Effector memory CD8-positive, alpha-beta T cell (primary cell): ENCODE measurements around the gene OPRPN.

Experiments
- ATAC-seq: fragments of 150-1000 bp; cut with Tn5 transposase; replicated peaks from 2 replicates; pipeline ENCODE4 v1.10.0; 2021; ENCODE audit warnings: mild to moderate bottlenecking, moderate library complexity
- DNase-seq, 3 experiments: peaks; one replicate each; pipeline ENCODE4 v3.0.0; 2021
- H3K27ac Mint-ChIP-seq, 2 donors: one replicate each; pipeline ENCODE4 v1.8.0; 2022; ENCODE audit warnings: mild to moderate bottlenecking in 2 of 2, mixed read lengths in 2 of 2, moderate library complexity in 2 of 2
- H3K27me3 Mint-ChIP-seq, 2 donors: one replicate each; pipeline ENCODE4 v1.8.0; 2022; ENCODE audit warnings: mixed read lengths in 2 of 2
- H3K36me3 Mint-ChIP-seq: one replicate; pipeline ENCODE4 v1.8.0; 2022; ENCODE audit warnings: mild to moderate bottlenecking, moderate library complexity, mixed read lengths; ENCODE audit not compliant: insufficient read depth
- H3K4me1 Mint-ChIP-seq, 2 donors: one replicate each; pipeline ENCODE4 v1.8.0; 2022; ENCODE audit warnings: low read depth in 2 of 2, mixed read lengths in 2 of 2
- H3K4me3 Mint-ChIP-seq, 2 donors: one replicate each; pipeline ENCODE4 v1.8.0; 2022; ENCODE audit warnings: mild to moderate bottlenecking in 2 of 2, mixed read lengths in 2 of 2, moderate library complexity in 2 of 2
- H3K9me3 Mint-ChIP-seq, 2 donors: one replicate each; pipeline ENCODE4 v1.8.0; 2022; ENCODE audit warnings: mixed read lengths in 2 of 2
- total RNA-seq, 9 experiments: gene quantifications; one replicate each; lab custom pipeline; 2026; lab: John Stamatoyannopoulos, UW

The OPRPN gene
- 0 reads per million in 9 experiments for total RNA-seq

GRCh38 chr4:70397580-70397979 lies at the start of gene OPRPN:
Gene OPRPN (plus strand): TSS chr4:70397940. CDS start chr4:70399286, 1,346 bp downstream.
- Mint-ChIP-seq H3K4me3 (no peak within 1 kb of the TSS), H3K36me3 (no peaks in the 10 kb centered on the region), H3K27me3 (no peaks in the 10 kb centered on the region), H3K27ac (no peak within 1 kb of the TSS), H3K4me1 (no peaks in the 10 kb centered on the region), H3K9me3 (peaks cover 0 to 2% of the 10 kb centered on the region in 2 donors)
- DNase-seq, result no peak
- ATAC-seq, result no peak

- H3K27me3 Mint-ChIP-seq, result no peaks in the 10 kb centered on the region
- H3K36me3 Mint-ChIP-seq, result no peaks in the 10 kb centered on the region
- H3K4me1 Mint-ChIP-seq, result no peaks in the 10 kb centered on the region
- no peak overlapping the region for H3K4me3 Mint-ChIP-seq
- ATAC-seq (no peak), DNase-seq (no peak)
- H3K9me3 Mint-ChIP-seq, result peaks cover 0 to 10% of the 10 kb centered on the region in 2 donors
- H3K27ac Mint-ChIP-seq, result no peak overlapping the region
Observed at GRCh38 chr4:70356185-70356584, 41.6 kb upstream of the OPRPN start.

GRCh38 chr4:70359115-70359661 lies 38.6 kb upstream of the OPRPN start:
- H3K4me1 Mint-ChIP-seq, result no peaks in the 10 kb centered on the region
- H3K36me3 Mint-ChIP-seq, result no peaks in the 10 kb centered on the region
- no peak overlapping the region for H3K4me3 Mint-ChIP-seq
- ATAC-seq (no peak), DNase-seq (no peak)
- H3K9me3 Mint-ChIP-seq, result peaks cover 0 to 5% of the 10 kb centered on the region in 2 donors
- H3K27ac Mint-ChIP-seq, result no peak overlapping the region
- no peaks in the 10 kb centered on the region for H3K27me3 Mint-ChIP-seq

- Mint-ChIP-seq H3K27me3 (no peaks in the 10 kb centered on the region), H3K36me3 (no peaks in the 10 kb centered on the region), H3K4me3 (no peak within 1 kb of the TSS), H3K4me1 (no peaks in the 10 kb centered on the region), H3K27ac (no peak within 1 kb of the TSS), H3K9me3 (peaks cover 0 to 8% of the 10 kb centered on the region in 2 donors)
- DNase-seq, result no peak
- no peak for ATAC-seq
Observed at GRCh38 chr4:70360460-70360859, 37.3 kb upstream of the OPRPN start, which contains the start of gene SMR3A. Gene SMR3A (plus strand): TSS chr4:70360760. CDS start chr4:70362116, 1,356 bp downstream.

DNA sequence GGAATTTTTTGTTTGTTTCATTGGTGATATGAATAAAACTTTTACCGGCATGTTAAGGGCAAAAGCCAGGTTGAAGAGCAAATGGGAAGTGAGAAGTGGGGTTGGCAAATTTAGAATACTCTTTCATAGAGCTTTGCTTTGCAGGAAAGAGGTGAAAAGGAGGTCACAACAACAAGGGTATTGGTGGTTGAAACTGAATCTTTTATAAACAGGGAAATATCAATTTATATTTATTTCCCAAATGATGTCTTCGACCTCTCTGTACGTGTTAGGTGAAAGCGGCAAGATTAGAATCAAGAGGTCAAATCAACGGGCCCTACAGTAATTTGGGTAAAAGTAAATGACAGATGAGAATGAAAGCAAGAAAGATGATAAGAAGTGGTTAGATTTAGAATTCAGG lies 33.7 kb upstream of the OPRPN start:
- no peak overlapping the region for H3K27ac Mint-ChIP-seq
- no peak for ATAC-seq
- peaks cover 0 to 12% of the 10 kb centered on the region in 2 donors for H3K9me3 Mint-ChIP-seq
- H3K36me3 Mint-ChIP-seq, result no peaks in the 10 kb centered on the region
- DNase-seq, result no peak
- H3K27me3 Mint-ChIP-seq, result no peaks in the 10 kb centered on the region
- no peak overlapping the region for H3K4me3 Mint-ChIP-seq
- H3K4me1 Mint-ChIP-seq, result no peaks in the 10 kb centered on the region

- Mint-ChIP-seq H3K4me1 (no peaks in the 10 kb centered on the region), H3K36me3 (no peaks in the 10 kb centered on the region), H3K9me3 (peaks cover 0 to 12% of the 10 kb centered on the region in 2 donors), H3K4me3 (no peak overlapping the region), H3K27ac (no peak overlapping the region), H3K27me3 (no peaks in the 10 kb centered on the region)
- no peak for DNase-seq
- ATAC-seq, result no peak
Observed at GRCh38 chr4:70365479-70365878, 32.3 kb upstream of the OPRPN start.

DNA sequence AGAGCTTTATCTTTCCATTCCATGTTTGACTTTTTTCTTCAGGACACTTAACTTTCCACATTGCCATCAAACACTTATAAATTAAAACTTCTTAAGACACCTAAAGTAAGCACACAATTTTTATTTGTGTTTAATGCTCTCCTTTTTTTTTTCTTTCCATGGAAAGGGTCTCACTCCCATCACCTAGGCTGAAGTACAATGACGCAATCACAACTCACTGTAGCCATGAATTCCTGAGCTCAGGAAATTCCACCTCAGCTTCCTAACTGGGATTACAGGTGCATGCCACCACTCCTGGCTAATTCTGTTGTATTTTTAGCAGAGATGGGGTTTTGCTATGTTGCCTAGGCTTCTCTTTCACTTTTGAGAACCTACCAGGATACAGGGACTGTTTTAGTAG lies 29.9 kb upstream of the OPRPN start:
- Mint-ChIP-seq H3K4me1 (no peaks in the 10 kb centered on the region), H3K27me3 (no peaks in the 10 kb centered on the region), H3K4me3 (no peak overlapping the region), H3K9me3 (peaks cover 0 to 12% of the 10 kb centered on the region in 2 donors), H3K36me3 (no peaks in the 10 kb centered on the region), H3K27ac (no peak overlapping the region)
- ATAC-seq (no peak), DNase-seq (no peak)

DNA sequence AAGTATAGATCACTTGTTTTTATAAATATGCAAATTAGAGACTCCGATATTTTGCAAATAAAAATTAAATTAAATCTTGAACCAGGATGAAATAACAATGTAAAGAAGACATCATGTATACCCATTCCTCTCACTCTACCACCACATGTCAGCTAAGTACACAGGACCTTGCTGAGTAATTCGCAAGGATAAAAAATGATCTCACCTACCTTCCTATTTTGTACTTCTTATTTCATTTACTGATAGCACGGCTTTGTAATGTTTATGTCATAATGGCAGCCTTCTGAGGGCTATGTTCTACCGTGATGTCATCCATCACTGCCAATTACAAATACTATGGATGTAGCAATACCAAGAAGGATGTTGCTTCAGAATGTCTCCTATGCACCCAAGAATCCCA lies 25.8 kb upstream of the OPRPN start:
- Mint-ChIP-seq H3K9me3 (no peaks in the 10 kb centered on the region), H3K36me3 (no peaks in the 10 kb centered on the region), H3K4me3 (no peak overlapping the region), H3K27ac (no peak overlapping the region), H3K27me3 (no peaks in the 10 kb centered on the region), H3K4me1 (no peaks in the 10 kb centered on the region)
- DNase-seq (no peak), ATAC-seq (no peak)

GRCh38 chr4:70372760-70373159 lies 25.0 kb upstream of the OPRPN start:
- Mint-ChIP-seq H3K27me3 (no peaks in the 10 kb centered on the region), H3K4me1 (no peaks in the 10 kb centered on the region), H3K36me3 (no peaks in the 10 kb centered on the region), H3K4me3 (no peak overlapping the region), H3K9me3 (no peaks in the 10 kb centered on the region), H3K27ac (no peak overlapping the region)
- DNase-seq (no peak), ATAC-seq (no peak)

DNA sequence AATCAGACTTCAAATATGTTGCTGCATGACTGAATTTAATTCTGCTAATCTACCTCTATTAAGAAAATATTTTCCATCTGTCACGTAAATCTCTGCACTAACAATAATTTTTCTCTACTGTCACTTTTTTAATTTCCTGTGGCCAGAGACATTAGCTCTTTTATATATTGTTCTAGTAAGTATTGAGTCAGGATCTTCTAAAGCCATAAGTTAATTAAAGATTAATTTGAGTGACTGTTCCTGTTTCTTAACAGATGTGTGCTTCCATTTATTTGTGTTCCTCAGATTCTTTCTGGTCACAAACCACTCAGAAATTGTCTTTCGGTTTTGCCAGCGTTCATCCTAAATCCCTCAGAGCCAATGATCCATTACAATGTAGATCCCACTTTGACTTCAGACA lies 17.2 kb upstream of the OPRPN start:
- Mint-ChIP-seq H3K27me3 (no peaks in the 10 kb centered on the region), H3K27ac (no peak overlapping the region), H3K9me3 (no peaks in the 10 kb centered on the region), H3K4me1 (no peaks in the 10 kb centered on the region), H3K4me3 (no peak overlapping the region), H3K36me3 (no peaks in the 10 kb centered on the region)
- ATAC-seq (no peak), DNase-seq (no peak)

GRCh38 chr4:70382691-70383181 lies 15.0 kb upstream of the OPRPN start, which contains the start of gene SMR3B:
Gene SMR3B (plus strand): TSS chr4:70383131. CDS start chr4:70384511, 1,380 bp downstream.
- H3K27me3 Mint-ChIP-seq, result no peaks in the 10 kb centered on the region
- no peaks in the 10 kb centered on the region for H3K36me3 Mint-ChIP-seq
- no peak within 1 kb of the TSS for H3K4me3 Mint-ChIP-seq
- no peaks in the 10 kb centered on the region for H3K9me3 Mint-ChIP-seq
- DNase-seq (no peak), ATAC-seq (no peak)
- no peak within 1 kb of the TSS for H3K27ac Mint-ChIP-seq
- H3K4me1 Mint-ChIP-seq, result no peaks in the 10 kb centered on the region

DNA sequence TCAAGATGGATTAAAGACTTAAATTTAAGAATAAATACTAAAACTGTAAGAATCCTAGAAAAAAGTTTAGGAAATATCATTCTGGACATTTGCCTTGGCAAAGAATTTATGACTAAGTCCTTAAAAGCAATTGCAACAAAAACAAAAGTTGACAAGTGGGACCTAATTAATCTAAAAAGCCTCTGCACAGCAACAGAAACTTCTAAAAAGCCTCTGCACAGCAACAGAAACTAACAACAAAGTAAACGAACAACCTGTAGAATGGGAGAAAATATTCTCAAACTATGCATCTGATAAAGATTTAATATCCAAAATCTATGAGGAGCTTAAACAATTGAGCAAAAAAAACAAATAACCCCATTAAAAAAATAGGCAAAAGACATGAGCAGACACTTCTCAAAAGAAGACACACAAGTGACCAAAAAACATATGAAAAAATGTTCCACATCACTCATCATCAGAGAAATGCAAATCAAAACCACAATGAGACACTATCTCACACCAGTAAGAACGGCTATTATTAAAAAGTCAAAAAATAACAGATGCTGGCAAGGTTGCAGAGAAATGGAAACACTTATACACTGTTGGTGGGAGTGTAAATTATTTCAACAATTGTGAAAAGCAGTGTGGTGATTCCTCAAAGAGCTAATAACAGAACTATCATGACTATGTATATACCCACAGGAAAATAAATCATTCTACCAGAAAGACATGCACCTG lies 5.5 kb upstream of the OPRPN start:
- Mint-ChIP-seq H3K27me3 (no peaks in the 10 kb centered on the region), H3K36me3 (no peaks in the 10 kb centered on the region), H3K27ac (no peak overlapping the region), H3K4me3 (no peak overlapping the region), H3K4me1 (no peaks in the 10 kb centered on the region), H3K9me3 (peaks cover 0 to 4% of the 10 kb centered on the region in 2 donors)
- DNase-seq (no peak), ATAC-seq (no peak)

GRCh38 chr4:70399319-70399718 lies 1.6 kb downstream of the OPRPN start:
- H3K9me3 Mint-ChIP-seq, result peaks cover 5% of the 10 kb centered on the region in 2 donors
- ATAC-seq (no peak), DNase-seq (no peak)
- no peak overlapping the region for H3K27ac Mint-ChIP-seq
- H3K36me3 Mint-ChIP-seq, result no peaks in the 10 kb centered on the region
- H3K4me1 Mint-ChIP-seq, result no peaks in the 10 kb centered on the region
- H3K27me3 Mint-ChIP-seq, result no peaks in the 10 kb centered on the region
- H3K4me3 Mint-ChIP-seq, result no peak overlapping the region

DNA sequence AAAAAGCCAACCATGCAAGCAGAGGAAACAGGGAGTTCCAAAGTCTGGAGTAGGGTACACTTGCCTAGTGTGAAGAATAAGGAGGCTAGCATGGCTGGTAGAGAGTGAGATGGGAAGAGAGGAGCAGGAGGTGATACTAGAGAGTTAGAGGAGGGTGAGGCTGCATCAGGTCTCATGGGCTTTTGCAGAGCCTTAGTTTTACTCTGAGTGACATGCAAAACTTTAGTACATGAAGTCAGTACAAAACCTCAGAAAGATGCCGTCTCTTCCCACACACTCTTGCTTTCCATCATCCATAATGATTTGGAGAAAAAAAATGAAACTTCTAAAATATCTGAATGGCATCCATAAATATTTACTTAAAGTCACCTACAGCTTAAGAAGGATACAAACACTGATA lies 5.0 kb downstream of the OPRPN start:
- Mint-ChIP-seq H3K9me3 (peaks cover 7 to 8% of the 10 kb centered on the region in 2 donors), H3K27ac (no peak overlapping the region), H3K27me3 (no peaks in the 10 kb centered on the region), H3K4me1 (no peaks in the 10 kb centered on the region), H3K4me3 (no peak overlapping the region), H3K36me3 (no peaks in the 10 kb centered on the region)
- ATAC-seq (no peak), DNase-seq (no peak)
